HG03280 (cell line): Measurements from ENCODE around the gene SRBD1.

Experiments
- ATAC-seq: cut with Tn5 transposase; IDR thresholded peaks from one replicate; pipeline ENCODE4 v1.9.1; 2021; ENCODE audit warnings: mild to moderate bottlenecking, moderate library complexity; ENCODE audit not compliant: unreplicated experiment

The SRBD1 gene

GRCh38 chr2:45596761-45597160, 14.3 kb downstream of the SRBD1 start:
- no peak for ATAC-seq

- ATAC-seq = no peak
These were observed 15.2 kb downstream of the SRBD1 start for GRCh38 chr2:45595721-45596435.

GRCh38 chr2:45591073-45591472, 20.0 kb downstream of the SRBD1 start:
- ATAC-seq = no peak

GRCh38 chr2:45588158-45588829, 22.8 kb downstream of the SRBD1 start:
- ATAC-seq = no peak

- no peak for ATAC-seq
These were observed 24.5 kb downstream of the SRBD1 start for GRCh38 chr2:45586600-45586999.

GRCh38 chr2:45585267-45585861, 25.7 kb downstream of the SRBD1 start:
- ATAC-seq = no peak

GRCh38 chr2:45583977-45584376, 27.1 kb downstream of the SRBD1 start:
- no peak for ATAC-seq

- ATAC-seq = no peak
These were observed 28.5 kb downstream of the SRBD1 start for GRCh38 chr2:45582522-45582921.

GRCh38 chr2:45578056-45578843, 32.8 kb downstream of the SRBD1 start:
- no peak for ATAC-seq

GRCh38 chr2:45577441-45577840, 33.6 kb downstream of the SRBD1 start:
- ATAC-seq = no peak

GRCh38 chr2:45575881-45576280, 35.2 kb downstream of the SRBD1 start:
- no peak for ATAC-seq

- ATAC-seq = no peak
These were observed 38.1 kb downstream of the SRBD1 start for GRCh38 chr2:45572979-45573378.

GRCh38 chr2:45571940-45572339, 39.1 kb downstream of the SRBD1 start:
- no peak for ATAC-seq

- no peak for ATAC-seq
These were observed 40.3 kb downstream of the SRBD1 start for GRCh38 chr2:45570671-45571334.

- ATAC-seq = no peak
These were observed 42.1 kb downstream of the SRBD1 start for GRCh38 chr2:45568935-45569334.

GRCh38 chr2:45567974-45568789, 42.9 kb downstream of the SRBD1 start:
- peak; percentile 88 for ATAC-seq

- no peak for ATAC-seq
These were observed 43.6 kb downstream of the SRBD1 start for GRCh38 chr2:45567288-45567963.

- no peak for ATAC-seq
These were observed 51.6 kb downstream of the SRBD1 start for GRCh38 chr2:45559436-45559835.

- ATAC-seq = no peak
These were observed 56.3 kb downstream of the SRBD1 start for GRCh38 chr2:45554742-45555140.
